K562 (cell line): ENCODE data around the gene HSPA6. TPM values are rescaled to one million over a fixed set of nuclear protein-coding genes. Genes with fewer than 3 reads are reported as not detected.

ENCODE experiments used
- ARID1B ChIP-seq: fragments of 450-650 bp; IDR thresholded peaks from 2 replicates; pipeline ENCODE4 v1.6.1; 2016; ENCODE audit warnings: antibody characterized with exemption, mild to moderate bottlenecking, inconsistent platforms
- CCNT2 ChIP-seq: IDR thresholded peaks from 2 replicates; pipeline ENCODE4 v1.6.1; 2011; ENCODE audit warnings: borderline replicate concordance, low read depth, mild to moderate bottlenecking, moderate library complexity, mixed read lengths, low read length; ENCODE audit not compliant: insufficient read length; ENCODE audit errors: extremely low read depth
- CREBBP ChIP-seq: IDR thresholded peaks from one replicate; pipeline ENCODE4 v1.6.1; 2012; ENCODE audit warnings: low read depth, mild to moderate bottlenecking, control low read depth, inconsistent platforms, low read length
- DDX20 ChIP-seq: fragments of 450-650 bp; IDR thresholded peaks from 2 replicates; pipeline ENCODE4 v1.6.1; 2016; ENCODE audit warnings: missing genetic modification characterization, low read depth, mild to moderate bottlenecking, missing compliant biosample characterization, moderate library complexity
- DPF2 ChIP-seq: fragments of 450-650 bp; IDR thresholded peaks from 2 replicates; pipeline ENCODE4 v1.6.1; 2016
- GATA2 ChIP-seq: sonication (generic); formaldehyde crosslinking; IDR thresholded peaks from 2 replicates; pipeline ENCODE4 v1.4.0; 2020; ENCODE audit warnings: mild to moderate bottlenecking, missing genetic modification reagents
- HIVEP1 ChIP-seq: fragments of 250-450 bp; sonication (Bioruptor Pico); IDR thresholded peaks from 2 replicates; pipeline ENCODE4 v1.4.0; 2020; ENCODE audit warnings: mild to moderate bottlenecking
- KDM5B ChIP-seq: fragments of 200-600 bp; sonication (generic); IDR thresholded peaks from 2 replicates; pipeline ENCODE4 v1.6.1; 2012; ENCODE audit warnings: low read depth, mild to moderate bottlenecking, moderate library complexity, low read length, control low read depth, inconsistent platforms; ENCODE audit not compliant: insufficient replicate concordance
- MEIS2 ChIP-seq: fragments of 450-650 bp; IDR thresholded peaks from 2 replicates; pipeline ENCODE4 v1.6.1; 2014; ENCODE audit warnings: mild to moderate bottlenecking; ENCODE audit not compliant: partially characterized antibody
- RFX1 ChIP-seq: fragments of 450-650 bp; IDR thresholded peaks from 2 replicates; pipeline ENCODE4 v1.6.1; 2016; ENCODE audit warnings: mild to moderate bottlenecking, moderate library complexity
- SMARCA5 ChIP-seq: fragments of 450-650 bp; IDR thresholded peaks from 2 replicates; pipeline ENCODE4 v1.6.1; 2016
- SMARCE1 ChIP-seq: fragments of 450-650 bp; IDR thresholded peaks from 2 replicates; pipeline ENCODE4 v1.7.1; 2016; ENCODE audit warnings: mild to moderate bottlenecking
- SOX6 ChIP-seq: fragments of 450-650 bp; IDR thresholded peaks from 2 replicates; pipeline ENCODE4 v1.6.1; 2014; ENCODE audit warnings: mild to moderate bottlenecking
- SPI1 ChIP-seq: IDR thresholded peaks from 2 replicates; pipeline ENCODE4 v1.6.1; 2011; ENCODE audit warnings: low read depth, low read length, control low read depth, borderline replicate concordance
- TBP ChIP-seq: optimal IDR thresholded peaks from 2 replicates; pipeline ENCODE3; 2011; ENCODE audit warnings: low read depth, low read length, improper control_type of control experiment
- TEAD1 ChIP-seq, 2 experiments: fragments of 450-650 bp in 1 of 2; sonication (generic) in 1 of 2; formaldehyde crosslinking; IDR thresholded peaks; 2 replicates each; pipeline versions ENCODE4 v1.4.0 to v1.8.0; 2020 to 2022; ENCODE audit warnings: mild to moderate bottlenecking in 2 of 2, missing genetic modification reagents in 1 of 2
- ZNF707 ChIP-seq: fragments of 250-450 bp; sonication (Bioruptor Pico); conservative IDR thresholded peaks from 2 replicates; pipeline ENCODE4 v1.8.0; 2022; ENCODE audit warnings: inconsistent platforms, mild to moderate bottlenecking, moderate library complexity
- polyA plus RNA-seq, 8 experiments: library from polyadenylated mRNA; depleted of rRNA in 4 of 8; stranded (reverse) in 5 of 8; unstranded in 3 of 8; fragments of >200 nt; fragmentation: Nextera tagmentation in 2 of 8; fragmentation: Illumina TruSeq in 1 of 8; extraction: Ambion mirVana in 2 of 8; extraction: Trizol in 1 of 8; gene quantifications; 2 replicates each; pipeline versions ENCODE4 v1.2.1 to v1.2.3, GENCODE V29; 2011 to 2014; ENCODE audit warnings: inconsistent platforms in 1 of 8, missing spikeins in 1 of 8
- total RNA-seq, 7 experiments: library from RNA; depleted of rRNA in 6 of 7; stranded (reverse); fragments of >200 nt in 6 of 7; fragmentation: Illumina TruSeq in 2 of 7; extraction: Trizol in 2 of 7; gene quantifications; 2 replicates each; pipeline versions ENCODE4 v1.2.1 to v1.2.3, GENCODE V29; 2011 to 2021; ENCODE audit warnings: low replicate concordance in 1 of 7
- TF ChIP-seq, protein P1 (sequence below), 2 experiments: fragments of 450-650 bp; IDR thresholded peaks; 2 replicates each; pipeline ENCODE4 v1.6.1; 2016; ENCODE audit warnings: mild to moderate bottlenecking in 2 of 2, borderline replicate concordance in 1 of 2, low read depth in 1 of 2, moderate library complexity in 1 of 2

HSPA6 gene
- total and polyA plus RNA-seq, 9 of the 15 experiments (the other 6 are each of a cell fraction or from before 2014, with no cell fraction given): 0.15 to 10.0 (median 2.4) TPM

DNA sequence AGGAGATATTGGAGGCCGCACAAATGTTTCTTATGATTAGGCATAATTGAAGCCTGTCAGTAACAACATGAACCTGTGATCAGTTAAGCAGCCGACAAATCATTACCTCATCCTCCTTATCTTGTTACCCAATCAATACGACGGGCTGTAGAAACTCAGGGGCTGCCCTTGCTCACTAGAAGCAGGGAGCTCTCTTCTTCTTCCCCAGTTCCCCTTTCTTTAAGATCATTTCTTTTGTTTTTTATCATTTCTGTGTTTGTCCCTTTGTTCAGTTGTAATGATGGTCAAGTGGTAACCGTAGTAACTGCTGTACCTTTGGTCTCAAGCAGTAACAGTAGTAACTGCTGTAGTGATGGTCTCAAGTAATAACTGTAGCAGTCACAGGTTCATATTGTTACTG, 32.9 kb upstream of the HSPA6 start (continued):
- TF ChIP-seq DDX20 (0 out of 2 replicates have a peak, but pooled peaks have one; percentile 29), ARID1B (peak; percentile 46; the same call in 1 of the 2 replicates), TBP (no peak), SMARCA5 (no peak), DPF2 (peak; percentile 68), RFX1 (peak; percentile 78), HIVEP1 (CRISPR knock-in tag) (no peak), GATA2 (CRISPR knock-in tag) (0 out of 2 replicates have a peak, but pooled peaks have one; percentile 21), SOX6 (peak; percentile 71; the same call in 1 of the 2 replicates), TEAD1 (CRISPR knock-in tag; IDR thresholded peaks at IDR 0.05) (no peak), ZNF707 (CRISPR knock-in tag) (no peak), CREBBP (no peak), SPI1 (peak; percentile 82; the same call in 1 of the 2 replicates), SMARCE1 (peak; percentile 75; the same call in 1 of the 2 replicates), MEIS2 (peak; percentile 82), KDM5B (no peak), CCNT2 (no peak)
- TF ChIP-seq, protein P1, sequence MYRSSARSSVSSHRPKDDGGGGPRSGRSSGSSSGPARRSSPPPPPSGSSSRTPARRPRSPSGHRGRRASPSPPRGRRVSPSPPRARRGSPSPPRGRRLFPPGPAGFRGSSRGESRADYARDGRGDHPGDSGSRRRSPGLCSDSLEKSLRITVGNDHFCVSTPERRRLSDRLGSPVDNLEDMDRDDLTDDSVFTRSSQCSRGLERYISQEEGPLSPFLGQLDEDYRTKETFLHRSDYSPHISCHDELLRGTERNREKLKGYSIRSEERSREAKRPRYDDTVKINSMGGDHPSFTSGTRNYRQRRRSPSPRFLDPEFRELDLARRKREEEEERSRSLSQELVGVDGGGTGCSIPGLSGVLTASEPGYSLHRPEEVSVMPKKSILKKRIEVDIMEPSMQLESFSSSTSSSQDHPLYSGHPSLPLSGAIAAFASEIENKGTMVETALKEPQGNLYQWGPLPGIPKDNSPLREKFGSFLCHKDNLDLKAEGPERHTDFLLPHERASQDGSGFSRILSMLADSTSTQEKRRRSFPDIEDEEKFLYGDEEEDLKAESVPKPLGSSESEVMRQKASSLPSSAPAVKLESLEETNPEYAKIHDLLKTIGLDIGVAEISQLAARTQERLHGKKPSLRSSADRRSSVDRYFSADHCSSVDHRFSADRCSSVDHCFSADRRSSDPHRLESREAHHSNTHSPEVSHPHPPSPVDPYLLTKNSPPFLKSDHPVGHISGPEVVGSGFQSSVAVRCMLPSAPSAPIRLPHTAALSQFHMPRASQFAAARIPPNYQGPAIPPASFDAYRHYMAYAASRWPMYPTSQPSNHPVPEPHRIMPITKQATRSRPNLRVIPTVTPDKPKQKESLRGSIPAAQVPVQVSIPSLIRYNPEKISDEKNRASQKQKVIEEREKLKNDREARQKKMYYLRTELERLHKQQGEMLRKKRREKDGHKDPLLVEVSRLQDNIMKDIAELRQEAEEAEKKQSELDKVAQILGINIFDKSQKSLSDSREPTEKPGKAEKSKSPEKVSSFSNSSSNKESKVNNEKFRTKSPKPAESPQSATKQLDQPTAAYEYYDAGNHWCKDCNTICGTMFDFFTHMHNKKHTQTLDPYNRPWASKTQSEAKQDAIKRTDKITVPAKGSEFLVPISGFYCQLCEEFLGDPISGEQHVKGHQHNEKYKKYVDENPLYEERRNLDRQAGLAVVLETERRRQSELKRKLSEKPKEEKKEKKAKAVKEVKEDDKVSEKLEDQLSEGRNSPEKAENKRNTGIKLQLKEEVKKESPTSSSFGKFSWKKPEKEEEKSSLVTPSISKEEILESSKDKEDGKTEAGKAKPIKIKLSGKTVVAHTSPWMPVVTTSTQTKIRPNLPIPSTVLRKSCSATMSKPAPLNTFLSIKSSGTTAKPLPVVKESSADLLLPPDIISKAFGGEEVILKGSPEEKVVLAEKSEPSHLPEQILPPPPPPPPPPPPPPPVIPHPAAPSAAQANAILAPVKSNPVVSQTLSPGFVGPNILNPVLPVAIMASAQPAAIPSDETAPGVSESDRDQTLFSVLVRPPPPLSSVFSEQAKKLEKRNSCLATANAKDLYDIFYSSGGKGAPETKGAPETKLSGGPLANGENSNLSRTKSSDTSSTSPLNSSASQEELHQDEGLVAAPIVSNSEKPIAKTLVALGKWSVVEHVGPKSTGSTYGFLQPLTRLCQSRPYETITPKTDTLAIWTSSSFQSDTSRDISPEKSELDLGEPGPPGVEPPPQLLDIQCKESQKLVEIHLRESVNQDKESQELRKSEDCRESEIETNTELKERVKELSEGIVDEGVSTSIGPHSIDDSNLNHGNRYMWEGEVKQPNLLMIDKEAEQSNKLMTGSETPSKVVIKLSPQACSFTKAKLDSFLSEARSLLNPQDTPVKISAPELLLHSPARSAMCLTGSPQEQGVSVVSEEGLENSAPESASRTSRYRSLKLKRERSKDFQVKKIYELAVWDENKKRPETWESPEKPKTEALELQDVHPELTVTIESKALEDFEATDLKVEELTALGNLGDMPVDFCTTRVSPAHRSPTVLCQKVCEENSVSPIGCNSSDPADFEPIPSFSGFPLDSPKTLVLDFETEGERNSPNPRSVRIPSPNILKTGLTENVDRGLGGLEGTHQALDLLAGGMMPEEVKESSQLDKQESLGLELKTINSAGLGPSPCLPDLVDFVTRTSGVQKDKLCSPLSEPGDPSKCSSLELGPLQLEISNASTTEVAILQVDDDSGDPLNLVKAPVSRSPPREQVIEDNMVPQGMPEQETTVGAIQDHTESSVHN (IDR thresholded peaks at IDR 0.05; ENCODE audit: borderline replicate concordance in 1 of 2, low read depth in 1 of 2): 0 out of 4 replicates have a peak, but pooled peaks of 1 of the 2 experiments have one; percentile 38
